DOHH2 (cell line): ENCODE data around the gene PIGC.

Source experiments
- H3F3A ChIP-seq: fragments of 200-600 bp; sonication (generic), shearing (Covaris generic); 2 replicates; pipeline ENCODE4 v1.6.0; 2016; ENCODE audit warnings: antibody characterized with exemption, mild to moderate bottlenecking; ENCODE audit not compliant: control insufficient read depth, insufficient read depth
- H3K27ac ChIP-seq: fragments of 200-600 bp; sonication (generic); 2 replicates; pipeline ENCODE4 v1.5.1; 2014; ENCODE audit warnings: low read depth, mild to moderate bottlenecking, low read length, moderate library complexity
- H3K27me3 ChIP-seq: fragments of 200-600 bp; sonication (generic); 2 replicates; pipeline ENCODE4 v1.6.1; 2014; ENCODE audit warnings: mild to moderate bottlenecking, low read length, mixed read lengths; ENCODE audit not compliant: control insufficient read depth
- H3K36me3 ChIP-seq: fragments of 200-600 bp; sonication (generic); 2 replicates; pipeline ENCODE4 v1.6.1; 2014; ENCODE audit warnings: mild to moderate bottlenecking, low read length, moderate library complexity, mixed read lengths; ENCODE audit not compliant: control insufficient read depth
- H3K4me1 ChIP-seq: fragments of 200-600 bp; sonication (generic); 2 replicates; pipeline ENCODE4 v1.6.1; 2014; ENCODE audit warnings: mild to moderate bottlenecking, low read length, mixed read lengths; ENCODE audit not compliant: control insufficient read depth
- H3K4me2 ChIP-seq: fragments of 200-600 bp; sonication (generic); 2 replicates; pipeline ENCODE4 v1.6.0; 2014; ENCODE audit warnings: mild to moderate bottlenecking, low read length, moderate library complexity
- H3K4me3 ChIP-seq: fragments of 200-600 bp; sonication (generic); 2 replicates; pipeline ENCODE4 v1.5.1; 2014; ENCODE audit warnings: mild to moderate bottlenecking, low read length, mixed read lengths
- H3K79me2 ChIP-seq: fragments of 200-600 bp; sonication (generic); 2 replicates; pipeline ENCODE4 v1.6.1; 2014; ENCODE audit warnings: mild to moderate bottlenecking, low read length, mixed read lengths; ENCODE audit not compliant: control insufficient read depth
- H3K9me2 ChIP-seq: fragments of 200-600 bp; sonication (generic); replicated peaks from 2 replicates; pipeline ENCODE4 v1.6.1; 2014; ENCODE audit warnings: mild to moderate bottlenecking, low read length, mixed read lengths; ENCODE audit not compliant: control insufficient read depth
- H3K9me3 ChIP-seq: fragments of 200-600 bp; sonication (generic); 2 replicates; pipeline ENCODE4 v1.6.1; 2014; ENCODE audit warnings: antibody characterized with exemption, low read length, mixed read lengths; ENCODE audit not compliant: control insufficient read depth, insufficient read depth
- H4K20me1 ChIP-seq: fragments of 200-600 bp; sonication (generic); 2 replicates; pipeline ENCODE4 v1.6.0; 2014; ENCODE audit warnings: low read depth, mild to moderate bottlenecking, antibody characterized with exemption, low read length, moderate library complexity; ENCODE audit not compliant: control insufficient read depth, insufficient read depth
- CTCF ChIP-seq: fragments of 200-600 bp; sonication (generic); IDR thresholded peaks from one replicate; pipeline ENCODE4 v1.5.1; 2014; ENCODE audit warnings: antibody characterized with exemption, mild to moderate bottlenecking, low read depth, low read length; ENCODE audit not compliant: poor library complexity, severe bottlenecking
- EZH2phosphoT487 ChIP-seq: fragments of 200-600 bp; sonication (generic); IDR thresholded peaks from 2 replicates; pipeline ENCODE4 v1.6.1; 2017; ENCODE audit warnings: borderline replicate concordance, mild to moderate bottlenecking, antibody characterized with exemption, low read length, moderate library complexity, mixed read lengths

Gene PIGC

GRCh38 chr1:172420385-172420784 is 23.5 kb downstream of the PIGC start, which contains the start of gene C1orf105:
TSS of gene C1orf105 (plus strand) at chr1:172420685. CDS start at chr1:172420886, 201 bp downstream.
- TF ChIP-seq EZH2phosphoT487 (no peak), CTCF (no peak)
- Histone ChIP-seq H3K36me3 (no peaks in the 10 kb centered on the region), H3K79me2 (no peaks in the 10 kb centered on the region), H3F3A (no peaks in the 10 kb centered on the region), H3K4me1 (no peaks in the 10 kb centered on the region), H3K9me3 (no peaks in the 10 kb centered on the region), H3K27me3 (no peaks in the 10 kb centered on the region; the same call in 1 of the 2 replicates), H3K4me2 (no peak within 1 kb of the TSS), H3K9me2 (no peaks in the 10 kb centered on the region), H3K4me3 (no peak within 1 kb of the TSS), H3K27ac (no peak within 1 kb of the TSS), H4K20me1 (no peaks in the 10 kb centered on the region)

- Histone ChIP-seq H4K20me1 (no peaks in the 10 kb centered on the region), H3K9me2 (no peaks in the 10 kb centered on the region), H3K27ac (no peak overlapping the region), H3K79me2 (no peaks in the 10 kb centered on the region), H3F3A (no peaks in the 10 kb centered on the region), H3K4me2 (no peak overlapping the region), H3K9me3 (no peaks in the 10 kb centered on the region), H3K4me1 (no peaks in the 10 kb centered on the region), H3K27me3 (no peaks in the 10 kb centered on the region; the same call in 1 of the 2 replicates), H3K36me3 (no peaks in the 10 kb centered on the region), H3K4me3 (no peak overlapping the region)
- TF ChIP-seq EZH2phosphoT487 (no peak), CTCF (no peak)
These were observed 26.3 kb downstream of the PIGC start for GRCh38 chr1:172417557-172417956.

- no peaks in the 10 kb centered on the region for H4K20me1 ChIP-seq
- no peaks in the 10 kb centered on the region for H3K36me3 ChIP-seq
- no peaks in the 10 kb centered on the region for H3F3A ChIP-seq
- H3K4me1 ChIP-seq, result no peaks in the 10 kb centered on the region
- no peak overlapping the region for H3K4me3 ChIP-seq
- TF ChIP-seq EZH2phosphoT487, result no peak
- no peak for TF ChIP-seq CTCF
- no peaks in the 10 kb centered on the region for H3K9me3 ChIP-seq
- no peaks in the 10 kb centered on the region for H3K9me2 ChIP-seq
- H3K27me3 ChIP-seq, result no peaks in the 10 kb centered on the region; the same call in 1 of the 2 replicates
- no peaks in the 10 kb centered on the region for H3K79me2 ChIP-seq
- H3K4me2 ChIP-seq, result no peak overlapping the region
- H3K27ac ChIP-seq, result no peak overlapping the region
These were observed 27.3 kb downstream of the PIGC start for GRCh38 chr1:172416496-172417035.
